Measurements from ENCODE around the gene TBC1D22A.

- TF ChIP-seq CTCF (IDR thresholded peaks at IDR 0.05), result no peak
- no peak for TF ChIP-seq POLR2A (IDR thresholded peaks at IDR 0.05)
Measured at GRCh38 chr22:47124451-47124881, 362.0 kb downstream of the TBC1D22A start.
